IMR-90 (cell line): ENCODE results near the gene FBRSL1. TPM values are rescaled to one million over a fixed set of nuclear protein-coding genes. Genes with fewer than 3 reads are reported as not detected.

Source experiments
- ATAC-seq: fragments of 200-7000 bp; cut with Tn5 transposase; 2 replicates; pipeline ENCODE4 v1.9.1; 2020; ENCODE audit warnings: low read depth, mild to moderate bottlenecking, moderate library complexity
- BruUV-seq: library from RNA; stranded (reverse); fragments of 400-500 nt; replicated peaks from 2 replicates; lab custom pipeline; 2021; lab: Mats Ljungman, UMichigan
- CTCF ChIA-PET: fragments of 300-600 bp; formaldehyde crosslinking; extraction: SDS; loops from one replicate; lab custom pipeline; 2021; ENCODE audit warnings: antibody characterized with exemption; lab: Yijun Ruan, JAX
- POLR2A ChIA-PET: fragments of 300-600 bp; sonication (Branson Sonifier 250); formaldehyde crosslinking; loops from one replicate; lab custom pipeline; 2022; ENCODE audit warnings: antibody characterized with exemption; ENCODE audit not compliant: unreplicated experiment; lab: Charles Lee
- DNase-seq: peaks from one replicate; pipeline ENCODE4 v3.0.0; 2013
- H2AFZ ChIP-seq: replicated peaks from 2 replicates; pipeline ENCODE3; 2013; ENCODE audit warnings: low read length, mild to moderate bottlenecking; ENCODE audit not compliant: poor library complexity
- H2AK5ac ChIP-seq: 2 replicates; pipeline ENCODE4 v1.6.1; 2013; ENCODE audit warnings: low read depth, low read length, inconsistent platforms
- H2AK9ac ChIP-seq: replicated peaks from 2 replicates; pipeline ENCODE3; 2013; ENCODE audit warnings: mild to moderate bottlenecking, low read depth, low read length, moderate library complexity; ENCODE audit not compliant: poor library complexity
- H2BK120ac ChIP-seq: 2 replicates; pipeline ENCODE4 v1.6.1; 2013; ENCODE audit warnings: low read depth, low read length, inconsistent platforms
- H2BK15ac ChIP-seq: 3 replicates; pipeline ENCODE4 v1.6.1; 2013; ENCODE audit warnings: low read depth, low read length, inconsistent platforms
- H2BK20ac ChIP-seq: 2 replicates; pipeline ENCODE4 v1.6.1; 2013; ENCODE audit warnings: low read depth, mild to moderate bottlenecking, inconsistent platforms, low read length, moderate library complexity
- H2BK5ac ChIP-seq: 2 replicates; pipeline ENCODE4 v1.6.1; 2013; ENCODE audit warnings: mild to moderate bottlenecking, low read depth, low read length, inconsistent platforms; ENCODE audit not compliant: poor library complexity, severe bottlenecking
- H3K14ac ChIP-seq: replicated peaks from 2 replicates; pipeline ENCODE4 v1.6.1; 2013; ENCODE audit warnings: low read depth, low read length, inconsistent platforms
- H3K18ac ChIP-seq: 2 replicates; pipeline ENCODE4 v1.6.1; 2013; ENCODE audit warnings: low read depth, low read length, control low read depth
- H3K23ac ChIP-seq: 2 replicates; pipeline ENCODE4 v1.6.1; 2013; ENCODE audit warnings: low read depth, low read length, inconsistent platforms
- H3K27ac ChIP-seq: 2 replicates; pipeline ENCODE4 v1.5.1; 2013; ENCODE audit warnings: mild to moderate bottlenecking, control low read depth, low read length; ENCODE audit not compliant: insufficient read depth
- H3K27me3 ChIP-seq: 2 replicates; pipeline ENCODE4 v1.6.1; 2013; ENCODE audit warnings: low read length; ENCODE audit not compliant: control insufficient read depth, insufficient read depth
- H3K36me3 ChIP-seq: 2 replicates; pipeline ENCODE4 v1.6.1; 2013; ENCODE audit warnings: low read length, mixed read lengths; ENCODE audit not compliant: control insufficient read depth, insufficient read depth
- H3K4ac ChIP-seq: 2 replicates; pipeline ENCODE4 v1.6.1; 2013; ENCODE audit warnings: low read depth, low read length, inconsistent platforms
- H3K4me1 ChIP-seq: 2 replicates; pipeline ENCODE4 v1.6.1; 2013; ENCODE audit warnings: low read length, mixed read lengths; ENCODE audit not compliant: control insufficient read depth, insufficient read depth
- H3K4me2 ChIP-seq: 2 replicates; pipeline ENCODE4 v1.6.1; 2013; ENCODE audit warnings: low read depth, mild to moderate bottlenecking, control low read depth, low read length, moderate library complexity
- H3K4me3 ChIP-seq: 2 replicates; pipeline ENCODE4 v1.5.1; 2013; ENCODE audit warnings: low read depth, mild to moderate bottlenecking, control low read depth, low read length, moderate library complexity; ENCODE audit not compliant: insufficient read depth
- H3K56ac ChIP-seq: 2 replicates; pipeline ENCODE4 v1.6.1; 2013; ENCODE audit warnings: low read length, inconsistent platforms; ENCODE audit not compliant: insufficient read depth; ENCODE audit errors: extremely low read depth
- H3K79me1 ChIP-seq, 2 experiments: 2 replicates each; pipeline ENCODE4 v1.6.1; 2013; ENCODE audit warnings: low read length in 2 of 2, inconsistent platforms in 1 of 2, low read depth in 1 of 2
- H3K9ac ChIP-seq: 2 replicates; pipeline ENCODE4 v1.6.1; 2013; ENCODE audit warnings: low read depth, low read length, control low read depth
- H3K9me1 ChIP-seq: 2 replicates; pipeline ENCODE4 v1.6.1; 2013; ENCODE audit warnings: low read length, inconsistent platforms; ENCODE audit not compliant: insufficient read depth
- H3K9me3 ChIP-seq: 2 replicates; pipeline ENCODE4 v1.6.1; 2013; ENCODE audit warnings: low read length; ENCODE audit not compliant: control insufficient read depth, insufficient read depth
- H4K20me1 ChIP-seq: 2 replicates; pipeline ENCODE4 v1.6.1; 2013; ENCODE audit warnings: low read length, inconsistent platforms; ENCODE audit not compliant: insufficient read depth
- H4K5ac ChIP-seq: 2 replicates; pipeline ENCODE4 v1.6.1; 2013; ENCODE audit warnings: mild to moderate bottlenecking, low read depth, low read length, control low read depth
- H4K8ac ChIP-seq, 2 experiments: 2 replicates each; pipeline ENCODE4 v1.6.1; 2013; ENCODE audit warnings: low read depth in 2 of 2, low read length in 2 of 2, control low read depth in 1 of 2, inconsistent platforms in 1 of 2
- H4K91ac ChIP-seq: 2 replicates; pipeline ENCODE4 v1.6.1; 2013; ENCODE audit warnings: low read depth, low read length, inconsistent platforms; ENCODE audit not compliant: insufficient read depth
- BHLHE40 ChIP-seq: fragments of 150-350 bp; IDR thresholded peaks from 2 replicates; pipeline ENCODE4 v1.6.1; 2016; ENCODE audit warnings: mild to moderate bottlenecking, low read depth, low read length
- CHD1 ChIP-seq: IDR thresholded peaks from 2 replicates; pipeline ENCODE4 v1.6.1; 2012; ENCODE audit warnings: low read depth, low read length, improper control_type of control experiment
- FOS ChIP-seq: fragments of 150-350 bp; IDR thresholded peaks from 2 replicates; pipeline ENCODE4 v1.6.1; 2016; ENCODE audit warnings: low read depth, low read length
- NFE2L2 ChIP-seq: fragments of 150-350 bp; IDR thresholded peaks from 2 replicates; pipeline ENCODE4 v1.6.1; 2016; ENCODE audit warnings: low read depth, mild to moderate bottlenecking, low read length
- SMC3 ChIP-seq: fragments of 150-350 bp; IDR thresholded peaks from 2 replicates; pipeline ENCODE4 v1.6.1; 2016; ENCODE audit warnings: low read depth, mild to moderate bottlenecking, antibody characterized with exemption, low read length, moderate library complexity
- WGBS, 2 experiments: methylation state at CpG; one replicate each; pipeline versions ENCODE4 v1.1.5 to v1.1.7; 2013; ENCODE audit warnings: missing lambda C conversion rate in 2 of 2; ENCODE audit not compliant: insufficient read length in 1 of 2; ENCODE audit errors: extremely low coverage in 2 of 2; 5-methylcytosine and 5-hydroxymethylcytosine counted together
- dilution Hi-C: fragments of 300-500 bp; cut with HindIII; formaldehyde crosslinking; loops from one replicate; pipeline ENCODE4 v1.14.3; 2018; ENCODE audit warnings: low sequenced_read_pairs; ENCODE audit not compliant: unreplicated experiment
- in situ Hi-C: fragments of 300-500 bp; cut with MboI; formaldehyde crosslinking; loops from 3 replicates; pipeline ENCODE4 v1.14.3; 2019; ENCODE audit warnings: low sequenced_read_pairs, inconsistent platforms, mixed read lengths
- intact Hi-C: fragments of 100-400 bp; cut with micrococcal nuclease; formaldehyde crosslinking; loops from 2 replicates; pipeline ENCODE4 v1.10.0; 2022
- polyA plus RNA-seq, 3 experiments: library from polyadenylated mRNA; depleted of rRNA; stranded (reverse); fragments of >200 nt; gene quantifications; 2 replicates each; pipeline ENCODE4 v1.2.3, GENCODE V29; 2012; ENCODE audit warnings: low replicate concordance in 1 of 3
- total RNA-seq: library from RNA; depleted of rRNA; stranded (reverse); fragments of >200 nt; gene quantifications from 2 replicates; pipeline ENCODE4 v1.2.3, GENCODE V29; 2012
- TF ChIP-seq, protein P1 (sequence below): fragments of 150-350 bp; IDR thresholded peaks from 2 replicates; pipeline ENCODE4 v1.6.1; 2016; ENCODE audit warnings: low read depth, mild to moderate bottlenecking, low read length, moderate library complexity, borderline replicate concordance

Gene FBRSL1
- total and polyA plus RNA-seq, 2 of the 4 experiments (the other 2 are of a cell fraction): 0.36 to 10.8 TPM

DNA sequence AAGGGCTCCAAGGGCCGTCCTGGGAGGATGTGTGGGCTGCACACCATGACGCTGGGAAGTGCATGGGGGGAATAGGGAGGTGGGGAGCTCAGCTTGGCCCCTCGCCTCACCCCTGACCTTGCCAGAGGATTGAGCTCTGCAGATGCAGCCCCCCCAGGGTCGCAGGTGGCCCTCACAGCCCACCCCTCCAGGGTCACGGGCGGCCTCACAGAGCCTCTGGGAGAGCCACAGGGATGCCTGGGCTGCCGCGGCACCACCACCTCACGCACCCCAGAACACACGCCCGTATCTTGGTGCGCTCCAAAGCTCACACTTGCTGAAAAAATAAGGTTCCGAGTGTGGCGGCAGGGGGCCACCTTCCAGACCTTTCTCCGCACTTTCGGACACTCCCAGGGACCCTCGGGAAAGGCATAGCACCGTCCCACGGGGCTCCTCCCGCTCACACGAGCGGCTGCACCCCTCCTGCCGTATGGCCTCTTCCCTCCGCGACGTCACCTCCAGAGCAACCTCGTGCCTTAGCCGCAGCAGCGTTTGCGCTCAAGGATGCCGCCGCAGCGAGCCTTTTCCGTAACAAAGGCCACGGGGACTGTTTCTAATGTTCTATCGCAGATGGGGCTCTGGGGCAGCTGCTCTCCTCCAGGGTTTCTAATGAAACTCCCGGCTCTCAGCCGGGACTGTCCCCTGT is 9.9 kb upstream of the FBRSL1 start:
- in situ Hi-C loops (no loop called here), dilution Hi-C loops (no loop called here), intact Hi-C loops (no loop called here)
- POLR2A ChIA-PET: no interaction called here
- Histone ChIP-seq H3K36me3 (no peaks in the 10 kb centered on the region), H4K91ac (no peak overlapping the region), H4K5ac (no peak overlapping the region), H3K14ac (no peak overlapping the region), H3K79me1 (no peaks in the 10 kb centered on the region), H3K9me1 (no peaks in the 10 kb centered on the region), H3K4me1 (no peaks in the 10 kb centered on the region), H3K18ac (no peak overlapping the region), H4K8ac (no peak overlapping the region), H2AFZ (no peak overlapping the region), H2BK120ac (no peak overlapping the region), H3K27me3 (peaks cover 24% of the 10 kb centered on the region; the same call in 1 of the 2 replicates), H3K4me2 (no peak overlapping the region), H3K56ac (no peak overlapping the region), H3K9ac (no peak overlapping the region), H3K4ac (no peak overlapping the region), H3K4me3 (no peak overlapping the region), H2AK9ac (no peak overlapping the region), H2BK15ac (no peak overlapping the region), H2BK20ac (no peak overlapping the region), H2AK5ac (no peak overlapping the region), H3K27ac (no peak overlapping the region), H3K9me3 (peaks cover 4% of the 10 kb centered on the region; the same call in 1 of the 2 replicates), H3K23ac (no peak overlapping the region), H2BK5ac (no peak overlapping the region), H4K20me1 (no peaks in the 10 kb centered on the region)
- TF ChIP-seq FOS (no peak), SMC3 (no peak), NFE2L2 (no peak), BHLHE40 (no peak), CHD1 (no peak)
- TF ChIP-seq, protein P1, sequence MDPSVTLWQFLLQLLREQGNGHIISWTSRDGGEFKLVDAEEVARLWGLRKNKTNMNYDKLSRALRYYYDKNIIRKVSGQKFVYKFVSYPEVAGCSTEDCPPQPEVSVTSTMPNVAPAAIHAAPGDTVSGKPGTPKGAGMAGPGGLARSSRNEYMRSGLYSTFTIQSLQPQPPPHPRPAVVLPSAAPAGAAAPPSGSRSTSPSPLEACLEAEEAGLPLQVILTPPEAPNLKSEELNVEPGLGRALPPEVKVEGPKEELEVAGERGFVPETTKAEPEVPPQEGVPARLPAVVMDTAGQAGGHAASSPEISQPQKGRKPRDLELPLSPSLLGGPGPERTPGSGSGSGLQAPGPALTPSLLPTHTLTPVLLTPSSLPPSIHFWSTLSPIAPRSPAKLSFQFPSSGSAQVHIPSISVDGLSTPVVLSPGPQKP: no peak
- BruUV-seq: no TSS peak
- DNase-seq: no peak
- ATAC-seq: no peak
- 71% methylated on average over 30 of the region's 38 CpGs; no CpG with 5 or more reads in 1 of the 2 experiments for WGBS, 2 experiments
- CTCF ChIA-PET: no interaction called here
